HFFc6 (cell line): ENCODE measurements around the gene TAOK1. TPM values are rescaled to one million over a fixed set of nuclear protein-coding genes. Genes with fewer than 3 reads are reported as not detected.

Experiments used
- DNase-seq: peaks from one replicate; pipeline ENCODE4 v3.0.0-alpha.2; 2018
- H3K27ac Mint-ChIP-seq: 2 replicates; pipeline ENCODE4 v1.8.0; 2020; ENCODE audit warnings: mild to moderate bottlenecking, mixed read lengths
- H3K27me3 Mint-ChIP-seq: 2 replicates; pipeline ENCODE4 v1.8.0; 2021; ENCODE audit warnings: mild to moderate bottlenecking, moderate library complexity, mixed read lengths; ENCODE audit not compliant: insufficient read depth
- H3K36me3 Mint-ChIP-seq: 2 replicates; pipeline ENCODE4 v1.8.0; 2021; ENCODE audit warnings: low read depth, mixed read lengths
- H3K4me1 Mint-ChIP-seq: 2 replicates; pipeline ENCODE4 v1.8.0; 2020; ENCODE audit warnings: low read depth, mixed read lengths
- H3K4me3 Mint-ChIP-seq: 2 replicates; pipeline ENCODE4 v1.8.0; 2020; ENCODE audit warnings: mild to moderate bottlenecking, moderate library complexity, mixed read lengths
- H3K9me3 Mint-ChIP-seq: 2 replicates; pipeline ENCODE4 v1.8.0; 2020; ENCODE audit warnings: mild to moderate bottlenecking, mixed read lengths
- total RNA-seq, 6 experiments: library from RNA; stranded (reverse); fragmentation: NEBNext Ultra II Directional; extraction: Animal tissue kit (Norgen Biotek cat#: 25700); gene quantifications; 2 replicates in 1 of 6; 3 replicates in 5 of 6; pipeline ENCODE4 v1.2.3, GENCODE V29; 2021
- TF ChIP-seq, protein P1 (sequence below): fragments of 200-600 bp; sonication (generic); IDR thresholded peaks from 2 replicates; pipeline ENCODE4 v1.5.0; 2021; ENCODE audit warnings: antibody characterized with exemption, mild to moderate bottlenecking

TAOK1 gene
- total RNA-seq, 6 experiments from 2014 or later: 72.0 to 82.6 (median 75.1) TPM

DNA sequence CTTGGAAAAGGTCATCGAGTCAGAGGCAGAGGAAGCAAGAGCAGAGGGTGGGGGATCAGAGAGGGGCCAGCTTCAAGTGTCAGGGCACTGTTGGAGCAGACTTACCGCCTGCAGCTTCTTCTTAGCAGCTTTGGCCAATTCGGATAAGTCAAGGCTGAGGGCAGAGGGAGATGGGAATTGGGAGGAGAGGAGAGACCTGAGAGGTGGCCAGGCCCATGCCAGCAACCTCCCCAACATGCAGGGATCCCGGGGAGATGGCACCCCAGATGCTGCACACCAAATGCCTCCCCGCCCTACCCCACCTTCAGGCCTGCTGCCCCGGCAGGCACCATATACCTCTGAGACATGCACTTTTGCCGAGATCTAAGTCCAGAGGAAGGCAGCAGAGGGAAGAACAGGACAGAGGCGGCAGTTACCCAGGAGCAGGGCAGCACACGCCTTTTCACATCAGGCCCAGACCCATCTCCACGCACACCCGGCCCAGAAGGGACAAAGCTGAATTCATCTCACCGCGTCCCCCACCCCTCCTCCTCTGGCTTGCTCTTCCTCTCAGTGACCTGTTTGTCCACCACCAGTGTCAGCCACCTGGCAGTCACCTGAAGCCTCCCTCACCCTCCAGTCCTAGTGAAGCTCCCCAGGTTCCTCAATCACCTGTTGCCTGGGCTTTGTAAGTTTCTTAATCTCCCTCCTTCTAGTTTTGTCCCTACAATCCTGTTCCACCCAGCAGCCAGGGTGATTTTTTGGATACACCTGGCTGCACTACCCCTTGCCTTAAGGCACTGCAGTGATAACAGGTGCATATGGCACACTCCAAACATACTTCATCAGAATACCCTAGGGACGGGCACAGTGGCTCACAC, 188.7 kb downstream of the TAOK1 start:
- DNase-seq: no peak
- H3K4me1 Mint-ChIP-seq: peaks cover 7% of the 10 kb centered on the region
- H3K9me3 Mint-ChIP-seq: no peaks in the 10 kb centered on the region
- peaks cover 5% of the 10 kb centered on the region for H3K36me3 Mint-ChIP-seq
- no peak overlapping the region for H3K4me3 Mint-ChIP-seq
- no peaks in the 10 kb centered on the region for H3K27me3 Mint-ChIP-seq
- H3K27ac Mint-ChIP-seq: no peak overlapping the region
- TF ChIP-seq, protein P1, sequence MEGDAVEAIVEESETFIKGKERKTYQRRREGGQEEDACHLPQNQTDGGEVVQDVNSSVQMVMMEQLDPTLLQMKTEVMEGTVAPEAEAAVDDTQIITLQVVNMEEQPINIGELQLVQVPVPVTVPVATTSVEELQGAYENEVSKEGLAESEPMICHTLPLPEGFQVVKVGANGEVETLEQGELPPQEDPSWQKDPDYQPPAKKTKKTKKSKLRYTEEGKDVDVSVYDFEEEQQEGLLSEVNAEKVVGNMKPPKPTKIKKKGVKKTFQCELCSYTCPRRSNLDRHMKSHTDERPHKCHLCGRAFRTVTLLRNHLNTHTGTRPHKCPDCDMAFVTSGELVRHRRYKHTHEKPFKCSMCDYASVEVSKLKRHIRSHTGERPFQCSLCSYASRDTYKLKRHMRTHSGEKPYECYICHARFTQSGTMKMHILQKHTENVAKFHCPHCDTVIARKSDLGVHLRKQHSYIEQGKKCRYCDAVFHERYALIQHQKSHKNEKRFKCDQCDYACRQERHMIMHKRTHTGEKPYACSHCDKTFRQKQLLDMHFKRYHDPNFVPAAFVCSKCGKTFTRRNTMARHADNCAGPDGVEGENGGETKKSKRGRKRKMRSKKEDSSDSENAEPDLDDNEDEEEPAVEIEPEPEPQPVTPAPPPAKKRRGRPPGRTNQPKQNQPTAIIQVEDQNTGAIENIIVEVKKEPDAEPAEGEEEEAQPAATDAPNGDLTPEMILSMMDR: no peak

DNA sequence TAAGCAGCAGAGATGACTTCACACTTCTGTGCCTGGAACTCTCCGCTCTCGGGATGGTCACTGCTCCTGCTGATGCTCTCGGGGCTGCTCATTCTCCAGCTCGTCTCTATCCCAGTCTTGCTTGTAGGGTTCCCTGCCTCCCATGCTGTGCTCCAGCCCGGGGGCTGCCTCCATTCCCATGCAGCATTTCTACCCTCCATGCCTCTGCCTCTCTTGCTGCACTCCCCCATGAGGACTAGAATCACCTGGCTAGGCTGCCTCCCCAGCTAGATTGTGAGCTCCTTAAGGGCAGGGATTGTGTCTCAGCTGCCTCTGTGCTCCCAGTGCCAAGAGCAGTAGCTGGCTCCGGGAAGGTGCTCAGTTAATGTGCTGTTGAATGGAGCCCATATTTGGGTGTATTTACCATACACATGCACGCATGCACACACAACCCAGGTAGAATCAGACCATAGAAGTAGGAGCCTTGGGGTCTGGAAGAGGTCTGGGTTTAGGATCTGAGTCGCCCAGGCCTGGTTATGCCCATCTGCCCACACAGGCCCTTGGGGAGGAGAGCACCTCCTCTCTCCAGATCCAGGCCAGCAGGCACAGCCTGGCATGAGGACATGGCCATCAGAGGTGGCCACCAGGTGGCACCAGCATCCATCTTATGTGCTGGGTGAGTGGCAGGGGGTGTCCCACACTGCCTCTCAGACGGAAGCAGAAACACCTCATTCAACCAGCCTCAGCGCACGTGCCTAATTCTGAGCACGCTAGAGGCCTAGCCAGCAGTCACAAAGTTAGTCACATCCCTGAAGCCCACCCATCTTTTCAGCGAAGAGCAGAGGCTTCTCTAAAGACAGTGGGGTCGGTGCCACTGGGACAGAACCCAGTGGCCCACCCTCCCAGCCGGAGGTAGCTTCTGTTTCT, 190.0 kb downstream of the TAOK1 start:
- Mint-ChIP-seq H3K4me3 (no peak overlapping the region), H3K9me3 (no peaks in the 10 kb centered on the region), H3K4me1 (peaks cover 16% of the 10 kb centered on the region), H3K36me3 (peaks cover 5% of the 10 kb centered on the region), H3K27me3 (no peaks in the 10 kb centered on the region), H3K27ac (peak overlapping the region; percentile 76)
- TF ChIP-seq, protein P1: peak; percentile 97
- peak; percentile 76 for DNase-seq

DNA sequence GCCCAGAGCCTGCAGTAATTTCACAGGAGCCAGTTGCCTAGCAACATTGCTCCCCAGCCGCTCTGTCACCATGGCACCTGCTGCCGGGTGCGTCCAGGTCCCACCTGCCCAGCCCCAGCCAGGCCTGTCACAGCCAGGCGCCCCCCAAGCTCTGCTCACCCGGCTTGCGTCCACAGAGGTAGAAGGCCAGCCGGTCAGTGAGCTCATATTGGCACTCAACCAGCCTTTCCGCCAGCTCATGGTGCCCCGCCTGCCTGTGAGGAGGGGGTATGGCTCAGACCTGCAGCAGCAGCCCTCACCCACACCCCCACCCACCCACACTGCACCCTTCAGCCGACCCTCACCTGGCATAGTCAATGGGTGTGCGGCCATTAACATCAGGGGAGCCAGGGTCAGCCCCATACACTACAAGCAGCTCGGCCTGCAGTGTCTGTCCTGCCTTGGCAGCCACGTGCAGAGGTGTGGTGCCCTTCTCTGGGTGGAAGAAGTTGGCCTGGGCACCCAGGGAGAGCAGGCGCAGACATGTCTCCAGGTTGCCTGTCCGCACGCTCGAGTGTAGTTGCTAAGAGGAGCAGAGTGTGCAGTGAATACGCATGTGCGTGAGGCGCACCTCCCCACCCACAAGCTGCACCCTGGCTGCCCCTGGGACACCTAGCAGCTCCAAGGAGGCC, 191.6 kb downstream of the TAOK1 start:
- Mint-ChIP-seq H3K36me3 (peaks cover 5% of the 10 kb centered on the region), H3K4me3 (no peak overlapping the region), H3K9me3 (no peaks in the 10 kb centered on the region), H3K4me1 (peaks cover 21% of the 10 kb centered on the region), H3K27ac (no peak overlapping the region), H3K27me3 (no peaks in the 10 kb centered on the region)
- no peak for DNase-seq
- TF ChIP-seq, protein P1: no peak

DNA sequence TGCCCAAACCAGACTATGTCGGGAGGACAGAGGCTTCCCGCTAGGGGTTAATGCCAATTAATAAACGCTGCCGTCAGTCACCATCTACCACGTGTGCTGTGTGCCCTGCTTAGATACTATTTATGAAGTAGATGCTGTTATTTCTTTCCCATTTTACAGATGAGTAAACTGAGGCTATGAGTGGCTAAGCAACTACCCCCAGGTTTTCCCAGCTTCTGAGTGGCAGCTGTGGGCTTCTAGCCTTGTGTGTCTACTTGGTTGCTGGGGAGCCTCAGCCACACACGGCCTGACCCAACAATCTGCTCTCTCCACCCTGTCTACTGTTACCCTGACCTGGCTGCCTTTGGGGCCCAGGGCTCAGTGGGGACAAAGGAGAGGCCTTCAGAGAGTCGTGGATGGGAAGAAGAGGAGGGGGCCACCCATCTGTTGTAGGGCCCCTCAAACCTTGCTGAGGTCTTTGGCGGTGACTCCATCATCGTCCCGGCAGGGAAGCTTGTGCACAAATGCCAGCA, 192.1 kb downstream of the TAOK1 start:
- Mint-ChIP-seq H3K4me3 (no peak overlapping the region), H3K36me3 (peaks cover 5% of the 10 kb centered on the region), H3K4me1 (peaks cover 23% of the 10 kb centered on the region), H3K27ac (no peak overlapping the region), H3K9me3 (no peaks in the 10 kb centered on the region), H3K27me3 (no peaks in the 10 kb centered on the region)
- TF ChIP-seq, protein P1: no peak
- DNase-seq: no peak

DNA sequence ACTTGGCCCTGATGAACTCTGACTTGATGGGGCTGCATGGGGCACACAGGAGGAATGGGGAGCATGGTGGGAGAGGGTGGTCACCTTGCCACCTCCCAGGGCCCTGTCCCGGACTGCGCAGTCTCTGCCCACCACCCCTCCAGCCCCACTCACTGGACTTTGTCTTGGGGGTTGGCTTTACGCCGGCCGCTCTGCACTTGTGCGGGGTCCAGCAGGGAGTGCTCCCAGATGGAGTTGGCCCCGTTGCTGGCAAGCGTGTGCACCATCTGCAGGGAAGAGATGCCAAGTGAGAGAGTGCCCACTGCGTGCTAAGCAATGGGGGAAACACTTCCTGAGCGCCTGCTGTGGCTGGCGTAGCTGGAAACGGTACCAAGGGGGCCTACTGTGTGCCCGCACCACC, 192.6 kb downstream of the TAOK1 start:
- Mint-ChIP-seq H3K4me3 (no peak overlapping the region), H3K27me3 (no peaks in the 10 kb centered on the region), H3K36me3 (peaks cover 5% of the 10 kb centered on the region), H3K9me3 (no peaks in the 10 kb centered on the region), H3K4me1 (peaks cover 28% of the 10 kb centered on the region), H3K27ac (no peak overlapping the region)
- TF ChIP-seq, protein P1: no peak
- DNase-seq: no peak
